Cerebellar cortex (tissue), 1 donor: ENCODE measurements around the gene USP49.
A peak's percentile ranks its signal among the peaks of the same experiment; 100 is the strongest.

Source experiments
- DNase-seq: peaks from one replicate; pipeline ENCODE4 v3.0.0-alpha.2; 2015; ENCODE audit warnings: low spot score

The USP49 gene

GRCh38 chr6:41929924-41930323, 34.7 kb upstream of the USP49 start:
- no peak for DNase-seq

DNA sequence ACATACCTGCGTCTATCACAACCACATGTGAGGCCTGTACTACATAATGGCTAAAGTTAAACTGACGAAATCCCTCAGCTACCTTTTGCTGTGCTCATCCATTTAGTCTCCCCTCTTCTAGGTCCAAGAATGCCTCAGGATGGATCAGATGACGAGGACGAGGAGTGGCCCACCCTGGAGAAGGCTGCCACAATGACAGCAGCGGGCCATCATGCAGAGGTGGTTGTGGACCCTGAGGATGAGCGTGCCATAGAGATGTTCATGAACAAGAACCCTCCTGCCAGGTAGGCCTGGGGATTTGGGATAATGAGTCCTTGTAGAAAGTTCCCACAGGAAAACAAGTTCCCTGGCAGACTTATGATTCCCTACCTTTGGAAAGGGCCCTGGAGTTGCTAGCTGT, 32.1 kb upstream of the USP49 start:
- no peak for DNase-seq

DNA sequence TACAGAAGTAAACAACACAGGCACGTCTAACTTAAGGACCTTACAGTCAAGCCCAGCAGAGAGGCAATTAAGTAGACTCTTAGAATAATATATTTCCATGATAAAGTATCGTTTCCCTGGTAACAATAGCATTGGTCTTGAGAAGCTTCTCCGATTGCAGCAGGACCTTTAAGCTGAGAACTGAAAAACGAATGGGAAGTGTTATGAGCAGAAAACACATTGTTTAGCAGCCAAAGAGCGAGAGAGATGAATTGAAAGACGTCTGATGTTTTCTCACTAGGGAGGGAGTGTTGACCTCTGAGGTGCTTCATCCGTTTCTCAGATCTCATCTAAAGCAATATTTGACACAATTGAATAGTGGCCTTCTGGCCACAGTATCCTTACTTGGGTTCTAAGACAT, 27.0 kb upstream of the USP49 start:
- DNase-seq: no peak

GRCh38 chr6:41921712-41921998, 26.5 kb upstream of the USP49 start:
- DNase-seq: no peak

- DNase-seq: peak; percentile 96
Observed at GRCh38 chr6:41920921-41921711, 25.9 kb upstream of the USP49 start, which contains the start of the genes BYSL and MED20. TSS of gene BYSL (plus strand) at chr6:41921499. CDS start at chr6:41921563, 64 bp downstream. TSS of gene MED20 (minus strand) at chr6:41921139. CDS start at chr6:41921018, 121 bp downstream.

- no peak for DNase-seq
Observed at GRCh38 chr6:41917528-41917927, 22.4 kb upstream of the USP49 start.

DNA sequence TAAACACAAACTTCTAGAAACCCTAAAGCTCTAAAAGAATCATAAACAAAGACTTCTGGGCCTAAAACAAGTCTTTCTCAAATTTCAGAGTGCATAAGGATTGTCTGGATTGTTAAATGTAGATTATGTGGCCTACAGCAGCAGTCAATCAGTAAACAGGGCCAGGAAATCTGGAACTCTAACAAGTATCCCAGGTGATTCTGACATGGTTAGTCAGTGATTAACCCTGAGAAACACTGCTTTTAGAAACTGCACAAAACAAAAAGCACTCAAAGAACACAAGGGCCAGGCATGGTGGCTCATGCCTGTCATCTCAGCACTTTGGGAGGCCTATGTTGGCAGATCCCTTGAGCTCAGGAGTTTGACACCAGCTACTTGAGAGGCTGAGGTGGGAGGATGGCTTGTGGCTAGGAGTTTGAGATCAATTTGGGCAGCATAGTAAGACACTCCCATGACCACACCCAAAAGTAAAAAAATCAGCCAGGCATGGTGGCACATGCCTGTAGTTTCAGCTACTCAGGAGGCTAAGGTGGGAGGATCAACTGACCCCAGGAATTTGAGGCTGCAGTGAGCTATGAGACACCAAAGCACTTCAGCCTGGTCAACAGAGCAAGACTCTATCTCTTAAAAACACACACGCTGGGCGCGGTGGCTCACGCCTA, 19.8 kb upstream of the USP49 start:
- DNase-seq: no peak

DNA sequence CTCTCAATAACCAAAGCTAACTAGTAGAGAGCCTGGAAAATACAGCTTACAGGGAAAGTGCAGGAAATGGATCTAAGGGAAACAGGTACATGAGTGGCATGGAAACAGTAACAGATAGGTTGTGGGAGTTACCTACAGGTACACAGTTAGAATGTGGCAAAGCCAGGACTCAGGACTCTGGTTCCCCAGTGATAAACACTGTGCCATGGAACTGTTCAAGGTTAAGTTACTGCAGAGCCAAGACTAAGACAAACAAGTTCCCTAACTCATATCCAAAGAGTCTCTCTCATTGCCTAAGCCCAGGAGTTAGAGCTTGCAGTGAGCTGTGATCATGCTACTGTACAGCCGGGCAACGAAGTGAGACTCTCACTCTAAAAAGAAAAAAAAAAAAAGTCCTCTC, 19.2 kb upstream of the USP49 start:
- no peak for DNase-seq

DNA sequence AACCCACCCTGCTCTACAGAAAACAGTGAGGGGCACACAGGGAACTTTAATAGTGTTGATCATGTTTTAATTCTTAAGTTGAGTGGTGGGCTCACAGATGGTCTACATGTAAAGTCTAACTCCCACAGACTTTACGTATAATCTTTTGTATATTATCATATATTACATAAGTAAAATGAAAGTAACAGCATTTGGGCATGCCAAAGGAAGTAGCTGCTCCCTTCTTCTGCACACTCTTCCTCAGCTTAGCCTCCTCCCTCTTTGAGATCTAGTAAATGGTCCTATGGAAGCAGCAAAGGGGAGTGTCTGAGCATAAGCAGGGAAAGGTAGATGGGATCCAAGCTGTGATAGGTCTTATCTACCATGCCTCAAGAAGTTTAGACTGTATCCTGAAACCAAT, 14.6 kb upstream of the USP49 start:
- no peak for DNase-seq

DNA sequence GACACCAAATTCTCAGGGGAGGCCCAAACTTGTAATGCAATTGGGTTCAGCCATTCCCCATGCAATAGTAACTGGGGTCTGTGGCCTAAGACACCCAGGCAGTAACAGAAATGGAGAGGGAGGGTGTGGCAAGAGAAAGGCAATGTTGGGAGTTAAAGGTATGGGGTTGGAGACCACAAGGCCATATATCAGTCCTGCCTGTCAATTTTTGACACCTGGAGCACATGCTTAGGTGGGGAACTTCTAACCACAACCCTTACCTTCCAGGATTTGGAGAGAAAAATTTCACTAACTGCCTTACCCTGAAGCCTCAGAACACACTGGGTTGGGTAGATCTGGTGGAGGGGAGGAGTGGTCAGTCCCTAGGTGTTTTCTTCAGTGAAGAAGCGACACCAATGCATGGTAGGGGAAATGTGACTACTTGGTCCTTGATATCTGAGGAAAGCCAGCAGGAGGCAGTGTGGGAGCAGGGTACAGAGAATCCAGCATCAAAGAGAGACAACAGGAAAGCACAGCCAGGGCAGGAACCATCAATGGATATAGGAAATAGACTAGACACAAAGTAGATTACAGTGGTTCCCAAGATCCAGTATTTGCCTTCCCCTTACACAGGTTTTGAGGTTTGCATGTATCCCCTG, 6.8 kb upstream of the USP49 start:
- DNase-seq: peak; percentile 14

DNA sequence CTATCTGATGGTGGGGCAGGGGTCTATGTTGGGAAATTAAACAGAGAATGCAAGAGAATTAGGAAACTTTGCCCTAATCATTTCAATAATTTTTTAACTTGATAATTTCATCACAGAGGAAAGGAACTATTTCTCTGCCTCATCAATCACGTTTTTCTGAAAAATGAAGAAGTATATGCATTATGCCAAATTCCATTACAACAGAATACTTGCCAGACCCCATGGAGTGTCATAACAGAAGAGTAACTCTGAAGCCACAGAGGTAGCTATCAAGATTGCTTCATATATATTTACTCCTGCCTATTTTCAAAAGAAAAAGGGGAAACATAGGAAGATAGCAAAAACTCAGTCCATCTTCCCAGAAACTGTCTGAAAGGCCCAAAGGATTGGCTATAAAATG, 5.7 kb upstream of the USP49 start:
- no peak for DNase-seq

- DNase-seq: no peak
Observed at GRCh38 chr6:41896281-41896680, 1.1 kb upstream of the USP49 start.

DNA sequence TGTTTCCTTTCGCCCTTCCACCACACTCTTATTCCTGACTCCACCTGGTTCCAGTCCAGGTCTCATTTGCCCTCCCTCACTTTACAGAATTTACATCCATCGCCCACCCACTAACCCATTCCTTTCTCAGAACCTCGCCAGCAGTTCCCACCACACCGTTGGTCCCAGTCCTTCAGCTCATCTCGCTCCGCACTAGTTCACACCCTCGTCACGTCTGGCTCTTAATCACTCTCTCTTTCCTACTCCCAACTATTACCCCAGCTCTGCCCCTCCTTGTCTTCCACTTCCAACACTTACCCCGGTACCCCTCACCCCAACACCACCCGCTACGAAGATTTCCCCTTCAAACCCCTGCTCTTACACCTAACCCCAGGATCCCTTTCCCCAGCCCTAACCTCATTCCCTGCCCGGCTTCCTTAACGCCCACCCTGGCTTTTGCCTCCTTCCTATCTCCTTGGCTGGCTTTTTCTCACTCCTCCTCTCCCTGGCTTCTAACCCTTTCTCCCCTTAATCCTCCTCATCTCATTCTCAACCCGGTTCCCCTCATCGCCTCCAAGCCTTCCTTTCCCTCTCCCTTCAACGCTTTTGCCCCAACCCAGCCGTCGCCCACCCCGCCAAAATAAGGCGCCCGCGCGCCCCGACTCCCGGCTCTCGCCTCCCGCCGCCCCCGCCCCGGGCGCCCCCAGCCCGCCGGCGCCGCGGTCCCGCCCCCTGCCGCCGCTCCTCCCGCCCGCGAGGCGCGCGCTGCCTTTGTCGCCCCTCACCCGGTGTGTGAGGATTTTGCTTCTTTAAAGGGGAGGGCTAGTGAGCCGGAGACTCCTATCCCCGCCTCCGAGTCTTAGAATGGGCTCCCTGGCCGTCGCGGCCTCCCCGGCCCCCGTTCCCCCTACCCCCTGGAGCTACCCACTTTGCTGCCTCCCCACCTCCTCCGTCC, 542 bp downstream of the USP49 start:
- DNase-seq: peak; percentile 34

DNA sequence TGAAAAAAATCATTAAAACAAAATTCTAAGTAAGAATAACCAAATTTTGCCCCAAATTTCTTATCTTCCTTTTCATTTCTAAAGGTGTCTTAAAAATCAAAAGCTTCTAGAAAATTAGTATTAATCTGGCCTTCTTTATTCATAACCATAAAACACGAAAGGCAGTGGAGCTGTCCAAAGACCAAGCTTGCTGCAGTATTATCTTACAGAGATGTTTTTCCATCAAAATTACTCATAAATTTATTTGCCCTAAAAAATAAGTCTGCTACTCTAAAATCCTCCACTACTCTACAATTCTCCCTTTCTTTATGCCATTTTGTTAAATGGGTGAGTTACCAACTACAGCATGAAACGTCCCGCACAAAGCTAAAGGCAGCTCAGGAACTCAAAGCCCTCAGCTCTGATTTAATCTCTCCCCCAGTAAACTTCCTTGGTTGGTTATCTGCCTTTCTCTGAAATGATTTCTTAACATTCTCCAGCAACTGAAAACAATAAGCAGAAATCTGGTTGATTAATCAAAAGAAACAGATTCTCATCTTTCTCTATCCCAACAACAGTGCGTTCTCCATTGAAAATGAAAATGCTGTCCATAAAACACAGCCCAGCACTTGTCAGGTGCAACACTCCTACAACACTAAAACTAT, 2.1 kb downstream of the USP49 start:
- DNase-seq: peak; percentile 8

DNA sequence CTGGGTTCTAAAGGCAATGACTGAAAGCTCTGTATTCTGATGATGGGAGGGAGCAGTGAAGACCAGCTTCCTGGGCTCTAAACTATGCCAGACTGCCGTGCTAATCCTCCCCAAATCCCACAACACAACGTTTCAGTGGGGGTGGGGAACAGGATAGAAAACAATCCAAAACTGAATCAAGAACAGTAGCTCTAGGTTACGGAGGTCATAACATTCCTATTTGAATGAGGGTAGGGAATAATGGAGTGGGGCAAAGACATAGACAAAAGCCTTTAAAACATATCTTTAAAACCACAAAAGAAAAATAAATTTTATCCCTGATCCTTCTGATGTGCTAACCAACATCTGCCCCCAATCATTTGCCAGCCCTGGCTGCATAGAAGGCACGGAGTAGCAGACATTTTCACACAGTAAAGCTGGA, 7.8 kb downstream of the USP49 start:
- DNase-seq: no peak

DNA sequence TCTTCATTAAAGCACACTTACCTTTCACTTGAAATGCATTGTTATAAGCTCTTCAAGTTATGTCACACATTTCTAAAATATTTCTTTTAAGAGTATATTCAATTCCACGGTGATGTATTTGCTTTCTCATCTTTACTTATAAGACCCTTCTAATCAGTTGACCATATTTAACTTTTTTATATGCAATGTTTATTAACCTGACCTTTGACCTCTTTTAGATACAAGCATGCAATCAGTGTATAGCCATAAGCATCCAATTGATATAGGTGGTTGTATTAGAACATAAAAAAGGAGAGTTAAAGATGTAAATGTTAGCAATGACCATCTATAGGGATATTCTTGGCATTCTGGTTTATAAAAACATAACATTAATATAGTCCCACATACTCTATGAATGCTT, 9.2 kb downstream of the USP49 start:
- no peak for DNase-seq

GRCh38 chr6:41884957-41885356, 10.2 kb downstream of the USP49 start:
- DNase-seq: no peak

GRCh38 chr6:41881506-41881905, 13.7 kb downstream of the USP49 start:
- DNase-seq: no peak

DNA sequence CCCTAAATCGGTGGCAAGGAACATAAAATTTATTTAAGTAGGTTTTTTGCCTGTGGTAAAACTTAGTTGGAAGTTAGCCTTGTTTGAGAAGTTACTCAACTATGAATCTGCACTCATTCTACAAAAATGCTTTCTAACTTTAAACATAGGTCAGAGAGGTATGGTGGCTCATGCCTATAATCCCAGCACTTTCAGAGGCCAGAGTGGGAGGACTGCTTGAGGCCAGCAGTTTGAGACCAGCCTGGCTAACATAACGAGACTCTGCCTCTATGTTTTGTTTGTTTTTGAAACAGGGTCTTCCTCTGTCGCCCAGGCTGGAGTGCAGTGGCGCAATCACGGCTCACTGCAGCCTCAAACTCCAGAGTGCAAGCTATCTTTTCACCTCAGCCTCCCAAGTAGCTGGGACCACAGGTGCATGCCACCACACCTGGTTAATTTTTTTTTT, 16.2 kb downstream of the USP49 start:
- DNase-seq: no peak

DNA sequence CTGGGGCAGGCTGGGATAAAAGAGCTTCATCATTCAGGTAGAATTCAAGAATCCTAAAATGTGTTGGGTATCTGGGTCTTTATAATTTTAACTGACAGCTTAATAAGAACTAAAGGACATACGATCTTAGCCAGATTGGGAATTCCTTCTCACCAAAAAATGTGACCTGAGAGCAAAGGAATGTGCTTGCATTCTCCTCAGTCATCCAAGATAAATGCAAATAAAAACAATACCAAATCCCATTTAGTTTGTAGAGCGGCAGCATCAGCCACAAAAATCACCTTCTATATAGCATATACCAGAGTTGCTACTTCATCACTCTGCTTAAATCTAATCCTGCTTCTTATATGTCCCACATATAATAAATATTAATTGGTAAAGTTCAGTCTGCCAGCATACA, 16.9 kb downstream of the USP49 start:
- no peak for DNase-seq

DNA sequence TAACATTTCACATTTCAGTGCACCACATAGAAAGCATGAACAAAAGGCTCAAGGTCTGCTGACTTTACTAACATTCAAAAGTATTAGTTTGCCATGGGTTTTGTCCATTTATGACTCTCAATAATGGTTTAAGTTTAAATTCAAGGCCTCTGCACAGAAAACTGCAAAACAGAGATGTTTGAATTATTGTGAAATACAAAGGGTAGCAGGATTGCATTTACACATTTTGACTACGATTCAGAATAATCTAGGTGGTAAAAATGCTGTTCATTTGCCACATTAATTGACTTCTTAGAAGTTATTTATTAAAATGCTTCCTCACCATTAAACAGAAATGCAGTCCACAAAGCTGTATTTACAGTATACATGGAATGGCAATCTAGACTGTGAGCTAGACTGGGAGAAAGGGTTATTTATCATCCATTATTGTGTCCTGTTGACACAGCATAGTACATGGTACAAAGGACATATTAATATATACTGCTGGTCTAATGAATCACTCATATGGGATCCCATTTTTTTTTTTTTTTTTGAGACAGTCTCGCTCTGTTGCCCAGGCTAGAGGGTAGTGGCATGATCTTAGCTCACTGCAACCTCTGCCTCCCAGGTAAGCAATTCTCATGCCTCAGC, 18.0 kb downstream of the USP49 start:
- no peak for DNase-seq
